ENCODE data around the gene GAS7.

DNA sequence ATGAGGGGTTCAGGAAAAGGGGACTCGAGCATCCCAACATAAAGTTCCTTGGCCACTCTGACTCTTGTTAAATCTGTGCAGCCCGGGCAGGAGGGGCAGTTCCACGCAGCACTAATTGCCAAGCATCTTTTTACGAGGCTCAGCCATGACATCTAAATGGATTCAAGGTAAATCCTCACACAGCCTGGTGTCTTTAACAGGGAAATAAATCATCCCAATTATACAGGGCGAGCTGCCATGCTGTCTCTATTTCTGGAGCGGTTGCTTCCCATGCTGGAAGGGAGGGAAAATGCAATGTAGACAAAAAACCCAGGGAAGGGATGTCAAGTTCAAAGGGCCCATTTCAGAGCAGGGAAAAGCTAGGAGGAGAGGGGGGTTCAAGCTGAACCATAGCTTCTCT lies 110.0 kb downstream of the GAS7 start:
- no peak for TF ChIP-seq EZH2 (IDR thresholded peaks at IDR 0.05; ENCODE audit: low read length)
- TF ChIP-seq, protein P1, sequence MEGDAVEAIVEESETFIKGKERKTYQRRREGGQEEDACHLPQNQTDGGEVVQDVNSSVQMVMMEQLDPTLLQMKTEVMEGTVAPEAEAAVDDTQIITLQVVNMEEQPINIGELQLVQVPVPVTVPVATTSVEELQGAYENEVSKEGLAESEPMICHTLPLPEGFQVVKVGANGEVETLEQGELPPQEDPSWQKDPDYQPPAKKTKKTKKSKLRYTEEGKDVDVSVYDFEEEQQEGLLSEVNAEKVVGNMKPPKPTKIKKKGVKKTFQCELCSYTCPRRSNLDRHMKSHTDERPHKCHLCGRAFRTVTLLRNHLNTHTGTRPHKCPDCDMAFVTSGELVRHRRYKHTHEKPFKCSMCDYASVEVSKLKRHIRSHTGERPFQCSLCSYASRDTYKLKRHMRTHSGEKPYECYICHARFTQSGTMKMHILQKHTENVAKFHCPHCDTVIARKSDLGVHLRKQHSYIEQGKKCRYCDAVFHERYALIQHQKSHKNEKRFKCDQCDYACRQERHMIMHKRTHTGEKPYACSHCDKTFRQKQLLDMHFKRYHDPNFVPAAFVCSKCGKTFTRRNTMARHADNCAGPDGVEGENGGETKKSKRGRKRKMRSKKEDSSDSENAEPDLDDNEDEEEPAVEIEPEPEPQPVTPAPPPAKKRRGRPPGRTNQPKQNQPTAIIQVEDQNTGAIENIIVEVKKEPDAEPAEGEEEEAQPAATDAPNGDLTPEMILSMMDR (optimal IDR thresholded peaks at IDR 0.05 in 1 of 3, IDR thresholded peaks at IDR 0.05 in 1 of 3, conservative IDR thresholded peaks at IDR 0.05 in 1 of 3; ENCODE audit: extremely low read depth in 1 of 3, insufficient read depth in 2 of 3, low read length in 3 of 3), result no peak

Data from keratinocyte (primary cell).